MM.1S (cell line): ENCODE measurements around the gene PPP6R3.

Source experiments
- EZH2 ChIP-seq: fragments of 300-600 bp; sonication (generic); optimal IDR thresholded peaks from 2 replicates; pipeline ENCODE3; 2017; ENCODE audit warnings: low read depth, mild to moderate bottlenecking, antibody characterized with exemption, low read length, mixed read lengths
- EZH2phosphoT487 ChIP-seq: fragments of 300-600 bp; sonication (generic); IDR thresholded peaks from 2 replicates; pipeline ENCODE4 v1.6.1; 2018; ENCODE audit warnings: antibody characterized with exemption, low read length
- TF ChIP-seq, protein P1 (sequence below): fragments of 300-600 bp; sonication (generic); IDR thresholded peaks from 2 replicates; pipeline ENCODE4 v1.5.1; 2016; ENCODE audit warnings: antibody characterized with exemption, low read length, mixed read lengths

DNA sequence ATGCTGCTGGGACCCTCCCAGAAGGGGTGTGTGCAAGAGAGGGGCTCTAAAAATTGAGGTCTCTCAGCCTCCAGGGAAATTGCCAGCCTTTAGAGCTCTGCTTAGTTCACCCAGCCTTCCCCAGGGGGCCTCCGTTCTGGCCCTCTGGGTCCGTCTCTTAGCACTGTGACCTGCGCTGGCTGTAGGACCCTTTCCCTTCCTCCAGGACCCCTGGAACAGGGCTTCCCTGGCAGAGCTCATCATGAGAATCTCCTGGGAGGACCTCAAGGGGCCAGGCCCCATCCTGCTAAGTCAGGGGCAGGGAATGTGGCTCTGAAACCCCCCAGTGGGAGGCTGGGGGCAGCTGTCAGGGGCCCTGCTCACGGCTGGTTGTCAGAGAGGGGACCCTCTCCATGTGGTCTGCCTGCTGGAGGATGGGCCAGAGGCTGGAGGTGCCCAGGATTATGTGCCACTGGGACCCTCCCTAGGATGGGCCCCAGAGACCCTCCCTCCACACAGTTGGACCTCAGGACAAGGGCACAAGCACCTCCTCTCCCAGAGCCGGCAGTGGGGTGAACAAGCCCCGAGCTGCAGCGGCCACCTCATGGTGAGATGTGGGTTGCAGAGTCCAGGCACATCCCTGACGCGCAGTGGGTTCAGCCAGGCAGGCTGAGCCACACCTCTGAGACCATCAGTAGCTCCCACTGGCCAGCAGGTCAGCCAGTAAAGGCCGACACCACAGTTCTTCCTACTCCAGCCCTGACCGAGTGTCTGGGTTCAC, 196.6 kb downstream of the PPP6R3 start:
- TF ChIP-seq, protein P1, sequence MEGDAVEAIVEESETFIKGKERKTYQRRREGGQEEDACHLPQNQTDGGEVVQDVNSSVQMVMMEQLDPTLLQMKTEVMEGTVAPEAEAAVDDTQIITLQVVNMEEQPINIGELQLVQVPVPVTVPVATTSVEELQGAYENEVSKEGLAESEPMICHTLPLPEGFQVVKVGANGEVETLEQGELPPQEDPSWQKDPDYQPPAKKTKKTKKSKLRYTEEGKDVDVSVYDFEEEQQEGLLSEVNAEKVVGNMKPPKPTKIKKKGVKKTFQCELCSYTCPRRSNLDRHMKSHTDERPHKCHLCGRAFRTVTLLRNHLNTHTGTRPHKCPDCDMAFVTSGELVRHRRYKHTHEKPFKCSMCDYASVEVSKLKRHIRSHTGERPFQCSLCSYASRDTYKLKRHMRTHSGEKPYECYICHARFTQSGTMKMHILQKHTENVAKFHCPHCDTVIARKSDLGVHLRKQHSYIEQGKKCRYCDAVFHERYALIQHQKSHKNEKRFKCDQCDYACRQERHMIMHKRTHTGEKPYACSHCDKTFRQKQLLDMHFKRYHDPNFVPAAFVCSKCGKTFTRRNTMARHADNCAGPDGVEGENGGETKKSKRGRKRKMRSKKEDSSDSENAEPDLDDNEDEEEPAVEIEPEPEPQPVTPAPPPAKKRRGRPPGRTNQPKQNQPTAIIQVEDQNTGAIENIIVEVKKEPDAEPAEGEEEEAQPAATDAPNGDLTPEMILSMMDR, result no peak
- no peak for TF ChIP-seq EZH2phosphoT487
- no peak for TF ChIP-seq EZH2
